GM19351 (cell line): ENCODE data around the gene OXTR.

Experiments used
- ATAC-seq: cut with Tn5 transposase; IDR thresholded peaks from one replicate; pipeline ENCODE4 v1.9.1; 2021; ENCODE audit warnings: mild to moderate bottlenecking, moderate library complexity; ENCODE audit not compliant: unreplicated experiment

OXTR gene

DNA sequence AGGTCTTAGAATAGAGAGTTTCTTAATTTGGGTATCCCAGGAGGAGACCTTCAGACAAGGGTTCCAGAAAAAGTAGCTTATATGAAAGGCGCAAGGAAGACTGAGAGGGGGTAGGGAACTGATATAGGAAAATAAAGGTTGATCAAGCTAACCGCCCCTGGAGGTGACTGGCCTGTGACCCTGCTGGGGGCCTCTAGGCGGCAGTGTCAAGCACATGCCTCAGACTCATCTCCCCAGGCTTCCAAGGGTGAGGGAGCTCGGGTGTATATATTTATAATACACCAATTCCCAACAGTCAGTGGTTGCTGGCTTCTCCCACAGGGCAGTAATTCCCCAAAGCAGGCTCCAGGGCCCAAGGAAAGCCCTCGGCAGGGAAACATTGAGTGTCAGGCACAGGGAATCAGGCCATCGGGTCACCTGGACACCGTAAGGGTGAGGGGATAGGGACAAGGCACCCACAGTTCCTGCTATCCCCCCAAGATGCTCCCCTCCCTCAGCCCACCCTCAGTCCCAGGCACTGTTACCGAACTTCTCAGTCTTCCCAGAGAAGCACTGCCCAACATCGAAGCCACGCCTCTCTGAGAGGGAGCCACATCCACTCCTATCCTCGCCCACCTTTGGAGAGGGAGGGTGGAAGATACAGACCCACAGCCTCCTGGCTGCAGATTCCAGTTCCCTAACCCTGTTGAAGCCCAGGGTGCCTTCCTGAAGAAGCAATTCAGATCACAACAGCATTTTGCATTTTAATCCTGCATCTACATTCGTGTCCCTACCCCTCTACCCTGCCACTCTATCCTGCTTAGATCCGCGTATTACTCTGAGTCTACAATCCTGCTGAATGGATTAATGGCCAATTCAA, 55.3 kb downstream of the OXTR start:
- peak; percentile 90 for ATAC-seq

DNA sequence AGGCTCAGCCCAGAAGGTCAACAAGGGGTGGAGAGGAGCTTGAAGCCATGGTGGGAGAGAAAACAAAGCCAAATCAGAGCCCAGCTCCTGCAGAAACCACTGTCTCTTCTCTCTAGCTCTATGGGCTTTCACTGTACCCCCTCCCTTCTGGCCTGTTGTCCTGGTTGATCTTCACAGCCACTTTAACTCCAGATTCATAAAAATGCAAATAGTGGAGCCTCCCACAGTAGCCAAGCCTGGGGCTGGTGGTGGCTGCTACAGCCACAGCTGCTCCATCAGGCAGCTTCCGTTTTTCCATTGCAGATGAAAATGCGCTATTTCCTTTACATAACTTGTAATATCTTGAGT, 56.5 kb downstream of the OXTR start:
- no peak for ATAC-seq

DNA sequence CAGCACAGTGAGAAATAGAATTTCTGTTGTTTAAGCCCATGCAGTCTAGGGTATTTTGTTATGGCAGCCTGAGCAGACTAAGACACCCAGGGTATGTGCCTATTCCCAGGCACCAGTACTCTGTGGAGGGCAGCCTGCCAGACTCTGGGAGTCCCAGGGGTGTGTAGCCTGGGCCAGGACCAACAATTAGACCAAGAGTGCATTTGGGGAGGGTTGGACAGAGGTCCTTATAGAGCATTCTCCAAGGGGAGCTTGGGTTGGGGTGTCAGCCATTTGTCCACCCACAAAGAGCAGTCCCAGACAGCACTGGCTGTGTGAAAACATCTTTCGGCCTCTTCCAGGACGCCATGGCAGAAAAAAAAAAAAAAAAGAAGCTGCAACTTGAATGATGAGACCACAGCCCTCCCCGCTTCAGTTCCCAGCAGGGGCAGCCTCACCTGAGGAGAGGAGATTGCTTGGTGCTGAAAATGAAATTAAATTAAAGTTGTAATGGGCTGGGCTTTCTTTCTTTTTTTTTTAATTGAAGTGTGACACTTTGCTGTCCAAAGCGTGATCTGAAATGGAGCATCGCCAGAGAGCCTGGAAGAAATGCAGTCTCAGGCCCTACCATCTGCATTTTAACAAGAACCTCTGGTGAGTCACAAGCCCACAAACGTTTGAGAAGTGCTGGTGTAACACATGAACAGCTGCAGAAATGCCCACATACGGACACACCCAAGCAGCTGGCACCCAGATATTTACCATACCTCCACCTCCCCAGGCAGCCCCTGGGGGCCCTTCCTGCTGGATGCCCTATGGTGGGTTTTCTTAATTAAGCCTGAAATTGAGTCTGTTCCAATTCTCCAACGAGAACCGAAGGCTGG, 57.1 kb downstream of the OXTR start:
- no peak for ATAC-seq

DNA sequence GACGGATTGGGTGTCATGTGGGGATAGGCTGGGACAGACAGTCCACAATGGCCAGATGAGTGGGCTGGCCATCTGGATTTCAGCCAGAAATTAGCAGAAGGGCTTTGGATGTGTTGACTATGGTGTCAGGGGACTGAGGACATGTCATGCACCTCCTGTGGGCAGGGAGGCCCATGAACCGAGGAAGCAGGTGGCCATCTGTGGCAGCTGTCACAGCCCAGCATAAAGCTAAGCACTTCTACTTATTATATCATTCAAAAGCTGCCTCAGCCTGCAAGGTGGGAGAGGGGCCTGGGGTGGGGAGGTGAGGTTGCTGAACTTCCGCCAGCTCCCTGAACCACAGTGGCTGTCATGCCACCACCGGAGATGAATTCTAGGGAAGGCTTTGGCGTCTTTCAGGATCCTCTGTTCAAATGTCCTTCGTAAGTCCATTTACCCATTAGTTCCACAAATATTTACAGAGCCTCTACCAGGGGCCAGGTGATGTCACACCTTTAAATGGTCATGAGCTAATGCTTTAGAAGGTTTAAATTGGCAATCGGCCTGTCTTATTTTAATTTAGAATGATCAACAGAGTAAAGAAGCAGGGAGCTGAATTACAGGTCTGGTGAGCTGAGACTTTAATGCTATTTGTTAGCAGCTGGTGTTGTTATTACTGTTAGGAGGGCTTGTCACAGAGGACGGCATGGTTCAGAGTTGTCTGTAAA, 59.5 kb downstream of the OXTR start:
- ATAC-seq: no peak

DNA sequence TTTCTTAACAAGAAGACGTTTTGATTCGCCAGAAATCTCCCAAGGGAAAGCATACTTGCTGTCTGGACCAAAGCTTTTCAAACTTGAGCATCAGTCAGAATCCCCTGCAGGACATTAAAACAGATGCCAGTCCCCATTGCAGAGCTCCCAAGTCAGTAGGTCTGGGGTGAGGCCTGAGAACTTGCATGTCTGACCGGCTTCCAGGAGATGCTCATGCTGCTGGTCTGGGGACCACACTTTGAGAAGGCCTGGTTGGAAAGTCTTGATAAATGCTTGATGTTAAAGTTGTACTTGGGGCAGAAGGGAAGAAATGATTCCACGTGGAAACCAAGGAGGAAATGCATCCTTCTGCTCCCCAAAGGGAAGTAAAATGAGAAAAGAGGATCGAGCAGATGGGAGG, 60.1 kb downstream of the OXTR start:
- no peak for ATAC-seq

DNA sequence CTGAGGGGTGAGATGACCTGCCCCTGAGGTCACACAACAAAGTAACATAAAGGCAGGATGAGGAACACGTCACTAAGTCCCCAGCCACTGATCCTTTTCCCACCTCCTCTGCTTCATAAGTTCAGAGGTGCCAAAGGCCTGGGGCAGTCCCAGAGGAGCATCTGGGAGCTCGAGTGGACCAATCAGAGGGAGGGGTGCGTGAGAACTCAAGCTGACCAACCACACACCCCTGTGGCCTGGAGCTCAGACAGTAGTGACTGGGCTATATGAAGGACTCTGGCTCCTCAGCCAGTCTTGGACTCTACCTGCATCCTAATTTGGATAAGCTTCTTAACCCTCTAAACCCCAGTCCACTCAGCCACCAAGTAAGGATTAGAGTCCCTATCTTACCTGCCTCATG, 63.8 kb downstream of the OXTR start:
- ATAC-seq: no peak

DNA sequence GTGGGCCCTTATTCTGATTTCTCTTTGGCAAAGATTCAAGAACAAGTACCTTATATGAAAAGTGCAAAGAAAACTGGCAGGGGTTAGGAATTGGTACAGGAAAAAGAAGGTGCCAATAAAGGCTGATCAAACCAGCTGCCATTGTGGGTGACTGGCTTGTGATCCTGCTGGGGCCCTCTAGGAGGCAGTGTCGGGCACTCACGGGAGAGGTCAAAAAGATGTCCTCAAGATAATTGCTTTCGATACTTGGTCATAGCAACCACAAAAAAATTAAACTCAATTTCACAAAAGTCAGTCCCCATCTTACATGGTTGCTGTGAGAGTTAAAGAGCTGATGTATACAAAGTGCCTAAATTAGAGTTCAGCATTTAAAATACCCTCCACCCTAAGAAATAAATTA, 66.9 kb downstream of the OXTR start:
- ATAC-seq: no peak
